ENCODE data around the gene CCDC170. TPM values are rescaled to one million over a fixed set of nuclear protein-coding genes. Genes with fewer than 3 reads are reported as not detected.
A peak's percentile ranks its signal among the peaks of the same experiment; 100 is the strongest.

CCDC170 gene
- total and polyA plus RNA-seq, 4 donors: 0.37 to 0.59 (median 0.45) TPM

DNA sequence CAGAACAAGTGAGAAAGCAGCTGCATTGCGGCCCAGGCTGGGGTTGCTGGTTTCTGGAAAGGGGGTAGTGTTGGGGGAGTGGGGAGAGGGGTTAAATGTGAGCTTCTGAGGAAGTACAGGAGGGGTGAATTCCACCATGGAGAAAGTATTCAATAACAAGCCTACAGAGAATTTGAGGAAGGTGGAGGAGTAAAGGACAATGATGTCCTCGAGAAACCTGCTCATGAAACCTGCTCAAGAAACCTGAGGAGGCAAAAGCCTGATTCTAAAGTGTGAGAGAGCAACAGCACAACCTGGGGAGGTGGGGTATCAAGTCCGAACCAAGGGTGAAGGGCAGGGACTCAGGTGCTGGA lies 175.4 kb downstream of the CCDC170 start:
- H3K27ac ChIP-seq (ENCODE audit: low read depth in 1 of 2, low read length in 2 of 2): peak overlapping the region; percentile 68 to 83
- no peak overlapping the region for H3K9ac ChIP-seq (ENCODE audit: low read depth in 1 of 2, low read length in 2 of 2)
- no peaks in the 10 kb centered on the region for H3K27me3 ChIP-seq (ENCODE audit: control insufficient read depth in 4 of 4, insufficient read depth in 4 of 4, low read length in 3 of 4)
- no peaks in the 10 kb centered on the region for H3K36me3 ChIP-seq (ENCODE audit: control insufficient read depth in 4 of 4, insufficient read depth in 3 of 4, low read depth in 1 of 4, low read length in 3 of 4)
- H3K9me3 ChIP-seq (ENCODE audit: control insufficient read depth in 4 of 4, low read length in 3 of 4): no peaks in the 10 kb centered on the region
- TF ChIP-seq, protein P1, sequence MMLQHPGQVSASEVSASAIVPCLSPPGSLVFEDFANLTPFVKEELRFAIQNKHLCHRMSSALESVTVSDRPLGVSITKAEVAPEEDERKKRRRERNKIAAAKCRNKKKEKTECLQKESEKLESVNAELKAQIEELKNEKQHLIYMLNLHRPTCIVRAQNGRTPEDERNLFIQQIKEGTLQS (IDR thresholded peaks at IDR 0.05): no peak
- TF ChIP-seq HNF4G (IDR thresholded peaks at IDR 0.05): no peak
- TF ChIP-seq RXRA (IDR thresholded peaks at IDR 0.05): no peak
- TF ChIP-seq, protein P2, sequence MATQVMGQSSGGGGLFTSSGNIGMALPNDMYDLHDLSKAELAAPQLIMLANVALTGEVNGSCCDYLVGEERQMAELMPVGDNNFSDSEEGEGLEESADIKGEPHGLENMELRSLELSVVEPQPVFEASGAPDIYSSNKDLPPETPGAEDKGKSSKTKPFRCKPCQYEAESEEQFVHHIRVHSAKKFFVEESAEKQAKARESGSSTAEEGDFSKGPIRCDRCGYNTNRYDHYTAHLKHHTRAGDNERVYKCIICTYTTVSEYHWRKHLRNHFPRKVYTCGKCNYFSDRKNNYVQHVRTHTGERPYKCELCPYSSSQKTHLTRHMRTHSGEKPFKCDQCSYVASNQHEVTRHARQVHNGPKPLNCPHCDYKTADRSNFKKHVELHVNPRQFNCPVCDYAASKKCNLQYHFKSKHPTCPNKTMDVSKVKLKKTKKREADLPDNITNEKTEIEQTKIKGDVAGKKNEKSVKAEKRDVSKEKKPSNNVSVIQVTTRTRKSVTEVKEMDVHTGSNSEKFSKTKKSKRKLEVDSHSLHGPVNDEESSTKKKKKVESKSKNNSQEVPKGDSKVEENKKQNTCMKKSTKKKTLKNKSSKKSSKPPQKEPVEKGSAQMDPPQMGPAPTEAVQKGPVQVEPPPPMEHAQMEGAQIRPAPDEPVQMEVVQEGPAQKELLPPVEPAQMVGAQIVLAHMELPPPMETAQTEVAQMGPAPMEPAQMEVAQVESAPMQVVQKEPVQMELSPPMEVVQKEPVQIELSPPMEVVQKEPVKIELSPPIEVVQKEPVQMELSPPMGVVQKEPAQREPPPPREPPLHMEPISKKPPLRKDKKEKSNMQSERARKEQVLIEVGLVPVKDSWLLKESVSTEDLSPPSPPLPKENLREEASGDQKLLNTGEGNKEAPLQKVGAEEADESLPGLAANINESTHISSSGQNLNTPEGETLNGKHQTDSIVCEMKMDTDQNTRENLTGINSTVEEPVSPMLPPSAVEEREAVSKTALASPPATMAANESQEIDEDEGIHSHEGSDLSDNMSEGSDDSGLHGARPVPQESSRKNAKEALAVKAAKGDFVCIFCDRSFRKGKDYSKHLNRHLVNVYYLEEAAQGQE (IDR thresholded peaks at IDR 0.05): no peak
- TF ChIP-seq FOXA2 (IDR thresholded peaks at IDR 0.05): no peak
- TF ChIP-seq YY1 (IDR thresholded peaks at IDR 0.05): no peak
- TF ChIP-seq RAD21 (IDR thresholded peaks at IDR 0.05): no peak
- no peak for TF ChIP-seq JUND (IDR thresholded peaks at IDR 0.05)
- no peak for TF ChIP-seq HNF4A (conservative IDR thresholded peaks at IDR 0.05)
- TF ChIP-seq, protein P3, sequence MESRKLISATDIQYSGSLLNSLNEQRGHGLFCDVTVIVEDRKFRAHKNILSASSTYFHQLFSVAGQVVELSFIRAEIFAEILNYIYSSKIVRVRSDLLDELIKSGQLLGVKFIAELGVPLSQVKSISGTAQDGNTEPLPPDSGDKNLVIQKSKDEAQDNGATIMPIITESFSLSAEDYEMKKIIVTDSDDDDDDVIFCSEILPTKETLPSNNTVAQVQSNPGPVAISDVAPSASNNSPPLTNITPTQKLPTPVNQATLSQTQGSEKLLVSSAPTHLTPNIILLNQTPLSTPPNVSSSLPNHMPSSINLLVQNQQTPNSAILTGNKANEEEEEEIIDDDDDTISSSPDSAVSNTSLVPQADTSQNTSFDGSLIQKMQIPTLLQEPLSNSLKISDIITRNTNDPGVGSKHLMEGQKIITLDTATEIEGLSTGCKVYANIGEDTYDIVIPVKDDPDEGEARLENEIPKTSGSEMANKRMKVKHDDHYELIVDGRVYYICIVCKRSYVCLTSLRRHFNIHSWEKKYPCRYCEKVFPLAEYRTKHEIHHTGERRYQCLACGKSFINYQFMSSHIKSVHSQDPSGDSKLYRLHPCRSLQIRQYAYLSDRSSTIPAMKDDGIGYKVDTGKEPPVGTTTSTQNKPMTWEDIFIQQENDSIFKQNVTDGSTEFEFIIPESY (IDR thresholded peaks at IDR 0.05): no peak
- TF ChIP-seq GABPA (IDR thresholded peaks at IDR 0.05 in 1 of 2, conservative IDR thresholded peaks at IDR 0.05 in 1 of 2): no peak
- no peak for TF ChIP-seq FOXA1 (IDR thresholded peaks at IDR 0.05)
- no peak for TF ChIP-seq NR2F2 (IDR thresholded peaks at IDR 0.05)
- TF ChIP-seq, protein P4, sequence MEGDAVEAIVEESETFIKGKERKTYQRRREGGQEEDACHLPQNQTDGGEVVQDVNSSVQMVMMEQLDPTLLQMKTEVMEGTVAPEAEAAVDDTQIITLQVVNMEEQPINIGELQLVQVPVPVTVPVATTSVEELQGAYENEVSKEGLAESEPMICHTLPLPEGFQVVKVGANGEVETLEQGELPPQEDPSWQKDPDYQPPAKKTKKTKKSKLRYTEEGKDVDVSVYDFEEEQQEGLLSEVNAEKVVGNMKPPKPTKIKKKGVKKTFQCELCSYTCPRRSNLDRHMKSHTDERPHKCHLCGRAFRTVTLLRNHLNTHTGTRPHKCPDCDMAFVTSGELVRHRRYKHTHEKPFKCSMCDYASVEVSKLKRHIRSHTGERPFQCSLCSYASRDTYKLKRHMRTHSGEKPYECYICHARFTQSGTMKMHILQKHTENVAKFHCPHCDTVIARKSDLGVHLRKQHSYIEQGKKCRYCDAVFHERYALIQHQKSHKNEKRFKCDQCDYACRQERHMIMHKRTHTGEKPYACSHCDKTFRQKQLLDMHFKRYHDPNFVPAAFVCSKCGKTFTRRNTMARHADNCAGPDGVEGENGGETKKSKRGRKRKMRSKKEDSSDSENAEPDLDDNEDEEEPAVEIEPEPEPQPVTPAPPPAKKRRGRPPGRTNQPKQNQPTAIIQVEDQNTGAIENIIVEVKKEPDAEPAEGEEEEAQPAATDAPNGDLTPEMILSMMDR (IDR thresholded peaks at IDR 0.05; ENCODE audit: low read depth, low read length, missing input control): no peak
- TF ChIP-seq TAF1 (conservative IDR thresholded peaks at IDR 0.05): no peak
- TF ChIP-seq, protein P5, sequence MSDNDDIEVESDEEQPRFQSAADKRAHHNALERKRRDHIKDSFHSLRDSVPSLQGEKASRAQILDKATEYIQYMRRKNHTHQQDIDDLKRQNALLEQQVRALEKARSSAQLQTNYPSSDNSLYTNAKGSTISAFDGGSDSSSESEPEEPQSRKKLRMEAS (IDR thresholded peaks at IDR 0.05): no peak
- TF ChIP-seq EGR1 (IDR thresholded peaks at IDR 0.05; ENCODE audit: low read depth in 2 of 2): no peak
- TF ChIP-seq SP1 (IDR thresholded peaks at IDR 0.05): no peak
- peak overlapping the region in 1 of 3 donors; percentile 30 for H3K4me3 ChIP-seq (ENCODE audit: low read depth in 1 of 3, low read length in 3 of 3)
- DNase-seq (ENCODE audit: low spot score): no peak
- H3K4me1 ChIP-seq (ENCODE audit: control insufficient read depth in 4 of 4, insufficient read depth in 4 of 4, low read length in 3 of 4): peaks cover 0 to 53% (median 38%) of the 10 kb centered on the region in 4 donors
- WGBS: 46% methylated on average over 3 of the region's 3 CpGs
